Fibroblast of lung (primary cell): Measurements from ENCODE around the gene KSR2. TPM values are rescaled to one million over a fixed set of nuclear protein-coding genes. Genes with fewer than 3 reads are reported as not detected.
A peak's percentile ranks its signal among the peaks of the same experiment; 100 is the strongest.

ENCODE experiments used
- DNase-seq, 2 donors: peaks; one replicate each; pipeline versions ENCODE4 v3.0.0 to v3.0.0-alpha.2; 2010; ENCODE audit warnings: low read depth in 2 of 2
- H2AFZ ChIP-seq: 2 replicates; pipeline ENCODE4 v1.5.1; 2012; ENCODE audit warnings: low read length, control low read depth, inconsistent platforms
- H3K27ac ChIP-seq: 2 replicates; pipeline ENCODE4 v1.5.1; 2011; ENCODE audit warnings: low read length, control low read depth; ENCODE audit not compliant: insufficient read depth
- H3K27me3 ChIP-seq: 2 replicates; pipeline ENCODE4 v1.5.1; 2011; ENCODE audit warnings: mild to moderate bottlenecking, low read length; ENCODE audit not compliant: control insufficient read depth, insufficient read depth
- H3K36me3 ChIP-seq: 2 replicates; pipeline ENCODE4 v1.5.1; 2011; ENCODE audit warnings: low read length; ENCODE audit not compliant: control insufficient read depth, insufficient read depth
- H3K4me1 ChIP-seq: 2 replicates; pipeline ENCODE4 v1.5.1; 2011; ENCODE audit warnings: low read length; ENCODE audit not compliant: control insufficient read depth, insufficient read depth; ENCODE audit errors: extremely low read depth
- H3K4me2 ChIP-seq: 2 replicates; pipeline ENCODE4 v1.5.1; 2011; ENCODE audit warnings: low read length, control low read depth; ENCODE audit not compliant: insufficient read depth; ENCODE audit errors: extremely low read depth
- H3K4me3 ChIP-seq, 4 experiments: fragments of 200-600 bp in 1 of 4; sonication (generic) in 1 of 4; replicated peaks in 1 of 4; 2 replicates each; pipeline ENCODE4 v1.5.1; 2011 to 2016; ENCODE audit warnings: low read length in 4 of 4, low read depth in 3 of 4, mild to moderate bottlenecking in 3 of 4, control low read depth in 2 of 4, inconsistent platforms in 1 of 4, mixed read lengths in 1 of 4; ENCODE audit not compliant: insufficient read depth in 1 of 4; ENCODE audit errors: control extremely low read depth in 1 of 4
- H3K79me2 ChIP-seq: 2 replicates; pipeline ENCODE4 v1.5.1; 2012; ENCODE audit warnings: mild to moderate bottlenecking, low read length, inconsistent platforms; ENCODE audit not compliant: control insufficient read depth, insufficient read depth
- H3K9ac ChIP-seq: 2 replicates; pipeline ENCODE4 v1.5.1; 2011; ENCODE audit warnings: mild to moderate bottlenecking, low read length, control low read depth; ENCODE audit not compliant: insufficient read depth
- H3K9me3 ChIP-seq: 2 replicates; pipeline ENCODE4 v1.5.1; 2012; ENCODE audit warnings: low read depth, low read length; ENCODE audit not compliant: control insufficient read depth, insufficient read depth
- H4K20me1 ChIP-seq: 2 replicates; pipeline ENCODE4 v1.5.1; 2011; ENCODE audit warnings: low read length; ENCODE audit not compliant: control insufficient read depth, insufficient read depth; ENCODE audit errors: extremely low read depth
- CTCF ChIP-seq, 2 donors: IDR thresholded peaks in 1 of 2; conservative IDR thresholded peaks in 1 of 2; 1 replicate in 1 of 2; 2 replicates in 1 of 2; pipeline ENCODE4 v1.5.1; 2011 to 2012; ENCODE audit warnings: low read length in 2 of 2, control low read depth in 1 of 2, inconsistent platforms in 1 of 2, low read depth in 1 of 2, mild to moderate bottlenecking in 1 of 2
- EZH2 ChIP-seq: IDR thresholded peaks from 2 replicates; pipeline ENCODE4 v1.5.1; 2012; ENCODE audit warnings: low read length, control low read depth, mild to moderate bottlenecking; ENCODE audit errors: missing control alignments
- polyA plus RNA-seq, 2 donors: library from polyadenylated mRNA; depleted of rRNA in 1 of 2; stranded (reverse) in 1 of 2; unstranded in 1 of 2; fragments of >200 nt; gene quantifications; 2 replicates each; pipeline ENCODE4 v1.2.1, GENCODE V29; 2011 to 2012; ENCODE audit warnings: missing spikeins in 1 of 2
- total RNA-seq: library from RNA; depleted of rRNA; stranded (reverse); fragments of >200 nt; gene quantifications from 2 replicates; pipeline ENCODE4 v1.2.1, GENCODE V29; 2014

KSR2 gene
- total and polyA plus RNA-seq, 2 donors (not counting 1 experiment from before 2014, with no cell fraction given) = not detected

- DNase-seq = no peak
- H3K4me3 ChIP-seq = no peak overlapping the region
- H2AFZ ChIP-seq = no peak overlapping the region
- no peak for TF ChIP-seq EZH2
- no peak for TF ChIP-seq CTCF (conservative IDR thresholded peaks at IDR 0.05 in 1 of 2, IDR thresholded peaks at IDR 0.05 in 1 of 2; ENCODE audit: low read depth in 1 of 2, low read length in 2 of 2)
- H4K20me1 ChIP-seq = no peaks in the 10 kb centered on the region
- no peak overlapping the region for H3K27ac ChIP-seq
- no peak overlapping the region for H3K4me2 ChIP-seq
- no peaks in the 10 kb centered on the region for H3K4me1 ChIP-seq
- H3K27me3 ChIP-seq = no peaks in the 10 kb centered on the region
- H3K9me3 ChIP-seq = no peaks in the 10 kb centered on the region
- H3K79me2 ChIP-seq = no peaks in the 10 kb centered on the region
- H3K36me3 ChIP-seq = no peaks in the 10 kb centered on the region
- H3K9ac ChIP-seq = no peak overlapping the region
These were observed 294.0 kb downstream of the KSR2 start for GRCh38 chr12:117674763-117675162.

DNA sequence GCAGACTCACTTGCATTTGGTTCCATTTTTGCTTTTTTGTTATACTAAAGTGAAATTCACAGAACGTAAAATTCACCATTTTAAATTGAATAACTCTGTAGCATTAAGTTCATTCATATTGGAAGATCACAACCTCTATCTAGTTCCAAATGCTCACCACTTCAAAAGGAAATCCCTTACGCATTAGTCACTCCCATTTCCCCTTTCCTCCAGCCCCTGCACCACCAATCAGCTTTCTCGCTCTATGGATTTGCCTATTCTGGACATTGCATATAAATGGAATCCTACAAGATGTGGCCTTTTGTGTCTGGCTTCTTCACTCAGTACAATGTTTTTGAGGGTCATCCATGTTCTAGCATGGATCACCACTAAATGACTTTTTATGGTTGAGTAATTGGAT, 294.5 kb downstream of the KSR2 start:
- no peaks in the 10 kb centered on the region for H3K27me3 ChIP-seq
- no peak overlapping the region for H3K9ac ChIP-seq
- no peak overlapping the region for H3K4me2 ChIP-seq
- DNase-seq = peak in 1 of 2 donors; percentile 62
- TF ChIP-seq CTCF (conservative IDR thresholded peaks at IDR 0.05 in 1 of 2, IDR thresholded peaks at IDR 0.05 in 1 of 2; ENCODE audit: low read depth in 1 of 2, low read length in 2 of 2) (no peak), EZH2 (no peak)
- no peak overlapping the region for H2AFZ ChIP-seq
- H3K4me1 ChIP-seq = no peaks in the 10 kb centered on the region
- H3K27ac ChIP-seq = no peak overlapping the region
- no peaks in the 10 kb centered on the region for H3K9me3 ChIP-seq
- no peaks in the 10 kb centered on the region for H3K36me3 ChIP-seq
- no peaks in the 10 kb centered on the region for H3K79me2 ChIP-seq
- no peak overlapping the region for H3K4me3 ChIP-seq
- H4K20me1 ChIP-seq = no peaks in the 10 kb centered on the region

DNA sequence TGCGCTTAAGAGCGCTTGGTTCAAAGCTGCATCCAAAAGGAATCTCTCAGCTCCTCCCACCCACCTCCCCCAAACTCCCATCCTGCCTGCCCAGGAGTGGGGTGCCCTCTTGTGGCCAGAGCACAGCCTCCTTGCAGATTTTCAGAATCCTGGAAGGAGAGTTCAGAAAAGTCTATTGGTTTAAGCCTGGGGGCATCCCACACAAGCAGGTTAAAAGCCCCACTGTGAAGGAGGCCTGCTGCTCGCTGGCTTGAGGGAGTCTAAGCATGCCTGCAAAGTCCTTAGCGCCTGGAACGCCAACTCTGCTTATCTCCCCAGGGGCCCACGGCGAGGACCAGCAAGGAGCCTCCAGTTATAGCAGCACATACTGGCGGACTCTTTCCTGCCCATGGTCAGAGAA, 297.1 kb downstream of the KSR2 start:
- no peak overlapping the region for H3K27ac ChIP-seq
- no peak overlapping the region for H2AFZ ChIP-seq
- no peaks in the 10 kb centered on the region for H3K4me1 ChIP-seq
- DNase-seq = peak in 1 of 2 donors; percentile 28
- no peaks in the 10 kb centered on the region for H3K36me3 ChIP-seq
- H3K9ac ChIP-seq = no peak overlapping the region
- H3K79me2 ChIP-seq = no peaks in the 10 kb centered on the region
- no peaks in the 10 kb centered on the region for H4K20me1 ChIP-seq
- no peak overlapping the region for H3K4me2 ChIP-seq
- H3K9me3 ChIP-seq = no peaks in the 10 kb centered on the region
- H3K4me3 ChIP-seq = no peak overlapping the region
- H3K27me3 ChIP-seq = no peaks in the 10 kb centered on the region
- TF ChIP-seq CTCF (conservative IDR thresholded peaks at IDR 0.05 in 1 of 2, IDR thresholded peaks at IDR 0.05 in 1 of 2; ENCODE audit: low read depth in 1 of 2, low read length in 2 of 2) = no peak
- no peak for TF ChIP-seq EZH2
